A549 (cell line): Measurements from ENCODE around the gene BRICD5. TPM values are rescaled to one million over a fixed set of nuclear protein-coding genes. Genes with fewer than 3 reads are reported as not detected.

Source experiments
- ATAC-seq, 2 experiments: fragments of 200-7000 bp in 1 of 2; fragments of >200 bp in 1 of 2; cut with Nextera tagmentation in 1 of 2; cut with Tn5 transposase in 1 of 2; 3 replicates each; pipeline versions ENCODE4 v1.8.0 to v1.9.1; 2018 to 2020; ENCODE audit warnings: mild to moderate bottlenecking in 1 of 2, moderate library complexity in 1 of 2
- CTCF ChIA-PET: fragments of 300-600 bp; sonication (Branson Sonifier 250); formaldehyde crosslinking; extraction: SDS; loops from one replicate; lab custom pipeline; 2021; ENCODE audit warnings: antibody characterized with exemption, inconsistent platforms; lab: Yijun Ruan, JAX
- POLR2A ChIA-PET: fragments of 350-600 bp; formaldehyde crosslinking; extraction: SDS; loops from one replicate; lab custom pipeline; 2021; ENCODE audit warnings: antibody characterized with exemption, inconsistent platforms; lab: Yijun Ruan, JAX
- DNase-seq, 2 experiments: peaks; one replicate each; pipeline versions ENCODE4 v3.0.0 to v3.0.0-alpha.2; 2011 to 2016; ENCODE audit warnings: low read depth in 1 of 2, low spot score in 1 of 2
- FAIRE-seq: peaks from 2 replicates; lab custom pipeline; 2011; peaks lifted over from hg19 to GRCh38; lab: Jason Lieb, UNC
- H3K27ac ChIP-seq, 2 experiments: fragments of >200 bp; sonication (Bioruptor Twin); formaldehyde crosslinking; 3 replicates each; pipeline ENCODE4 v1.5.1; 2016 to 2017
- H3K4me1 ChIP-seq: fragments of >200 bp; sonication (Bioruptor Twin); formaldehyde crosslinking; 3 replicates; pipeline ENCODE4 v1.6.1; 2016
- H3K4me2 ChIP-seq: fragments of >200 bp; sonication (Bioruptor Twin); formaldehyde crosslinking; 3 replicates; pipeline ENCODE4 v1.6.1; 2016
- H3K4me3 ChIP-seq: fragments of >200 bp; sonication (Bioruptor Twin); formaldehyde crosslinking; 3 replicates; pipeline ENCODE4 v1.5.1; 2016
- H3K9me3 ChIP-seq: fragments of >200 bp; sonication (Bioruptor Twin); formaldehyde crosslinking; 3 replicates; pipeline ENCODE4 v1.6.1; 2016
- CBX8 ChIP-seq: fragments of 200-600 bp; sonication (generic); IDR thresholded peaks from 2 replicates; pipeline ENCODE4 v1.6.1; 2016
- CHD4 ChIP-seq: fragments of 200-600 bp; sonication (generic); IDR thresholded peaks from 2 replicates; pipeline ENCODE4 v1.6.1; 2016; ENCODE audit warnings: antibody characterized with exemption, mild to moderate bottlenecking, borderline replicate concordance
- EHMT2 ChIP-seq: fragments of 200-600 bp; sonication (generic); IDR thresholded peaks from 2 replicates; pipeline ENCODE4 v1.6.1; 2016; ENCODE audit warnings: antibody characterized with exemption, low read depth, mild to moderate bottlenecking, moderate library complexity
- ESRRA ChIP-seq: fragments of 150-350 bp; IDR thresholded peaks from 2 replicates; pipeline ENCODE4 v1.6.1; 2014; ENCODE audit warnings: mild to moderate bottlenecking, low read length, borderline replicate concordance
- FOSB ChIP-seq: fragments of 250-450 bp; sonication (Bioruptor Pico); IDR thresholded peaks from 2 replicates; pipeline ENCODE4 v1.5.0; 2020; ENCODE audit warnings: mild to moderate bottlenecking, moderate library complexity
- FOXS1 ChIP-seq: fragments of 250-450 bp; sonication (Bioruptor Pico); IDR thresholded peaks from 2 replicates; pipeline ENCODE4 v1.5.0; 2020; ENCODE audit warnings: mild to moderate bottlenecking, moderate library complexity
- JUNB ChIP-seq: fragments of >200 bp; sonication (Bioruptor Twin); formaldehyde crosslinking; IDR thresholded peaks from 2 replicates; pipeline ENCODE4 v1.6.1; 2016
- KDM1A ChIP-seq: fragments of 200-600 bp; sonication (generic); IDR thresholded peaks from 2 replicates; pipeline ENCODE4 v1.6.1; 2016; ENCODE audit warnings: low read depth, mild to moderate bottlenecking
- MAFK ChIP-seq: fragments of 450-650 bp; IDR thresholded peaks from 2 replicates; pipeline ENCODE4 v1.6.1; 2014; ENCODE audit not compliant: partially characterized antibody
- NFE2L2 ChIP-seq: fragments of 150-350 bp; conservative IDR thresholded peaks from 2 replicates; pipeline ENCODE4 v1.6.1; 2014; ENCODE audit warnings: low read length
- RAD21 ChIP-seq, 2 experiments: fragments of >200 bp in 1 of 2; sonication (Bioruptor Twin) in 1 of 2; formaldehyde crosslinking in 1 of 2; IDR thresholded peaks in 1 of 2; conservative IDR thresholded peaks in 1 of 2; 2 replicates in 1 of 2; 3 replicates in 1 of 2; pipeline ENCODE4 v1.6.1; 2012 to 2018; ENCODE audit warnings: inconsistent platforms in 1 of 2
- RNF2 ChIP-seq: fragments of 200-600 bp; sonication (generic); IDR thresholded peaks from 2 replicates; pipeline ENCODE4 v1.6.1; 2016; ENCODE audit warnings: low read depth, mild to moderate bottlenecking, antibody characterized with exemption, moderate library complexity, borderline replicate concordance
- SMC3 ChIP-seq: fragments of >200 bp; sonication (Bioruptor Twin); formaldehyde crosslinking; IDR thresholded peaks from 3 replicates; pipeline ENCODE4 v1.6.1; 2018; ENCODE audit warnings: inconsistent platforms
- WGBS: methylation state at CpG from one replicate; pipeline ENCODE4 v1.1.6; 2017; ENCODE audit errors: missing lambda C conversion rate; 5-methylcytosine and 5-hydroxymethylcytosine counted together
- polyA plus RNA-seq, 4 experiments: library from polyadenylated mRNA; depleted of rRNA in 3 of 4; stranded (reverse); fragments of >200 nt; fragmentation: RNase III in 1 of 4; extraction: RNeasy Plus Mini Kit Qiagen cat#74134 plus additional on column Dnase treatment in 1 of 4; gene quantifications; 2 replicates in 3 of 4; 3 replicates in 1 of 4; pipeline ENCODE4 v1.2.3, GENCODE V29; 2011 to 2017
- TF ChIP-seq, protein P1 (sequence below): fragments of >200 bp; sonication (Bioruptor Twin); formaldehyde crosslinking; IDR thresholded peaks from 3 replicates; pipeline ENCODE4 v1.5.1; 2016
- TF ChIP-seq, protein P2 (sequence below): IDR thresholded peaks from 2 replicates; pipeline ENCODE4 v1.6.1; 2012
- TF ChIP-seq, protein P3 (sequence below): fragments of 250-450 bp; sonication (Bioruptor Pico); IDR thresholded peaks from 2 replicates; pipeline ENCODE4 v1.5.0; 2020; ENCODE audit warnings: low read depth, mild to moderate bottlenecking, moderate library complexity
- TF ChIP-seq, protein P4 (sequence below): fragments of 200-600 bp; sonication (generic); IDR thresholded peaks from 2 replicates; pipeline ENCODE4 v1.6.1; 2016; ENCODE audit warnings: antibody characterized with exemption, mild to moderate bottlenecking, moderate library complexity
- TF ChIP-seq, protein P5 (sequence below): fragments of >200 bp; sonication (Bioruptor Twin); formaldehyde crosslinking; IDR thresholded peaks from 2 replicates; pipeline ENCODE4 v1.6.1; 2016

Gene BRICD5
- polyA plus RNA-seq, 2 of the 4 experiments (the other 2 are of a cell fraction): 2.0 to 9.1 TPM

DNA sequence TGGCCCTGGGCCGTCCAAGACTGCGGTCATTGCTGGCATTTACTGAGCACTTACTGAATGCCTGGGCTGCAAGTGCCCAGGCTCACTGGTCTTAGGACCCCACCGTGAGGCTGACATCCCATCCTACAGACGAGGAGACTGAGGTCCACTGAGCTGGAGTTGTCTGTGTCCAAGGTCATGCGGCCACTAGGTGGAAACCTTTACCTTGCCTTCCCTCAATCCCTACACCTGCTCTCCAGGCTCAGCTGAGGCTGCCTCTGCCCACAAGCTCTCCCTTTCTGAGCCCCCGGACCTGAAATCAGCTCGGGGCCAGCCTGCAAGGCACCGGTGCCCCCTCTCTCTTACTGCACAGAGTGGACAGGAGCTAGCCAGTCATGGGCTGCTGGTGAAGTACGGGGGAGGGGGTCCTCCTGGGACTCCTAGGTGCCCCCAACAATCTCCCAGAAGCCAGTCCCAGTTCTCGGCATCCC, 15.8 kb downstream of the BRICD5 start:
- WGBS: 14% methylated on average over 8 of the region's 10 CpGs
- Histone ChIP-seq H3K27ac (no peak overlapping the region), H3K4me1 (peaks cover 18% of the 10 kb centered on the region), H3K4me2 (peak overlapping the region; percentile 97), H3K9me3 (no peaks in the 10 kb centered on the region), H3K4me3 (no peak overlapping the region)
- CTCF ChIA-PET: interaction anchor here (0.6 to 5.0 kb wide), 30 partner anchors 9 to 316 kb away, joined by 3 to 33 read pairs (median 6); partner anchors contain the start of genes BRICD5, ECI1 and MLST8
- DNase-seq (peak; percentile 69 to 82), FAIRE-seq (no peak), ATAC-seq (peak; percentile 64 to 88)
- POLR2A ChIA-PET: interaction anchor here (1.0 to 2.0 kb wide), 7 partner anchors 10 to 408 kb away, joined by 3 to 17 read pairs (median 6); partner anchors contain the start of genes ECI1, MLST8, PGP and TRAF7
- TF ChIP-seq SMC3 (peak; percentile 56; the same call in 2 of the 3 replicates), FOSB (CRISPR knock-in tag) (no peak), MAFK (no peak), NFE2L2 (no peak), KDM1A (peak; percentile 89), CHD4 (peak; percentile 79; the same call in 1 of the 2 replicates), JUNB (no peak), RNF2 (no peak), FOXS1 (no peak), EHMT2 (no peak), RAD21 (conservative IDR thresholded peaks at IDR 0.05 in 1 of 2, IDR thresholded peaks at IDR 0.05 in 1 of 2) (peak; percentile 77 to 87), ESRRA (0 out of 2 replicates have a peak, but pooled peaks have one; percentile 33), CBX8 (no peak)
- TF ChIP-seq, protein P1, sequence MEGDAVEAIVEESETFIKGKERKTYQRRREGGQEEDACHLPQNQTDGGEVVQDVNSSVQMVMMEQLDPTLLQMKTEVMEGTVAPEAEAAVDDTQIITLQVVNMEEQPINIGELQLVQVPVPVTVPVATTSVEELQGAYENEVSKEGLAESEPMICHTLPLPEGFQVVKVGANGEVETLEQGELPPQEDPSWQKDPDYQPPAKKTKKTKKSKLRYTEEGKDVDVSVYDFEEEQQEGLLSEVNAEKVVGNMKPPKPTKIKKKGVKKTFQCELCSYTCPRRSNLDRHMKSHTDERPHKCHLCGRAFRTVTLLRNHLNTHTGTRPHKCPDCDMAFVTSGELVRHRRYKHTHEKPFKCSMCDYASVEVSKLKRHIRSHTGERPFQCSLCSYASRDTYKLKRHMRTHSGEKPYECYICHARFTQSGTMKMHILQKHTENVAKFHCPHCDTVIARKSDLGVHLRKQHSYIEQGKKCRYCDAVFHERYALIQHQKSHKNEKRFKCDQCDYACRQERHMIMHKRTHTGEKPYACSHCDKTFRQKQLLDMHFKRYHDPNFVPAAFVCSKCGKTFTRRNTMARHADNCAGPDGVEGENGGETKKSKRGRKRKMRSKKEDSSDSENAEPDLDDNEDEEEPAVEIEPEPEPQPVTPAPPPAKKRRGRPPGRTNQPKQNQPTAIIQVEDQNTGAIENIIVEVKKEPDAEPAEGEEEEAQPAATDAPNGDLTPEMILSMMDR: peak; percentile 74
- TF ChIP-seq, protein P2, sequence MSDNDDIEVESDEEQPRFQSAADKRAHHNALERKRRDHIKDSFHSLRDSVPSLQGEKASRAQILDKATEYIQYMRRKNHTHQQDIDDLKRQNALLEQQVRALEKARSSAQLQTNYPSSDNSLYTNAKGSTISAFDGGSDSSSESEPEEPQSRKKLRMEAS: peak; percentile 29; the same call in 1 of the 2 replicates
- TF ChIP-seq, protein P3, sequence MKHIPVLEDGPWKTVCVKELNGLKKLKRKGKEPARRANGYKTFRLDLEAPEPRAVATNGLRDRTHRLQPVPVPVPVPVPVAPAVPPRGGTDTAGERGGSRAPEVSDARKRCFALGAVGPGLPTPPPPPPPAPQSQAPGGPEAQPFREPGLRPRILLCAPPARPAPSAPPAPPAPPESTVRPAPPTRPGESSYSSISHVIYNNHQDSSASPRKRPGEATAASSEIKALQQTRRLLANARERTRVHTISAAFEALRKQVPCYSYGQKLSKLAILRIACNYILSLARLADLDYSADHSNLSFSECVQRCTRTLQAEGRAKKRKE: no peak
- TF ChIP-seq, protein P4, sequence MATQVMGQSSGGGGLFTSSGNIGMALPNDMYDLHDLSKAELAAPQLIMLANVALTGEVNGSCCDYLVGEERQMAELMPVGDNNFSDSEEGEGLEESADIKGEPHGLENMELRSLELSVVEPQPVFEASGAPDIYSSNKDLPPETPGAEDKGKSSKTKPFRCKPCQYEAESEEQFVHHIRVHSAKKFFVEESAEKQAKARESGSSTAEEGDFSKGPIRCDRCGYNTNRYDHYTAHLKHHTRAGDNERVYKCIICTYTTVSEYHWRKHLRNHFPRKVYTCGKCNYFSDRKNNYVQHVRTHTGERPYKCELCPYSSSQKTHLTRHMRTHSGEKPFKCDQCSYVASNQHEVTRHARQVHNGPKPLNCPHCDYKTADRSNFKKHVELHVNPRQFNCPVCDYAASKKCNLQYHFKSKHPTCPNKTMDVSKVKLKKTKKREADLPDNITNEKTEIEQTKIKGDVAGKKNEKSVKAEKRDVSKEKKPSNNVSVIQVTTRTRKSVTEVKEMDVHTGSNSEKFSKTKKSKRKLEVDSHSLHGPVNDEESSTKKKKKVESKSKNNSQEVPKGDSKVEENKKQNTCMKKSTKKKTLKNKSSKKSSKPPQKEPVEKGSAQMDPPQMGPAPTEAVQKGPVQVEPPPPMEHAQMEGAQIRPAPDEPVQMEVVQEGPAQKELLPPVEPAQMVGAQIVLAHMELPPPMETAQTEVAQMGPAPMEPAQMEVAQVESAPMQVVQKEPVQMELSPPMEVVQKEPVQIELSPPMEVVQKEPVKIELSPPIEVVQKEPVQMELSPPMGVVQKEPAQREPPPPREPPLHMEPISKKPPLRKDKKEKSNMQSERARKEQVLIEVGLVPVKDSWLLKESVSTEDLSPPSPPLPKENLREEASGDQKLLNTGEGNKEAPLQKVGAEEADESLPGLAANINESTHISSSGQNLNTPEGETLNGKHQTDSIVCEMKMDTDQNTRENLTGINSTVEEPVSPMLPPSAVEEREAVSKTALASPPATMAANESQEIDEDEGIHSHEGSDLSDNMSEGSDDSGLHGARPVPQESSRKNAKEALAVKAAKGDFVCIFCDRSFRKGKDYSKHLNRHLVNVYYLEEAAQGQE: no peak
- TF ChIP-seq, protein P5, sequence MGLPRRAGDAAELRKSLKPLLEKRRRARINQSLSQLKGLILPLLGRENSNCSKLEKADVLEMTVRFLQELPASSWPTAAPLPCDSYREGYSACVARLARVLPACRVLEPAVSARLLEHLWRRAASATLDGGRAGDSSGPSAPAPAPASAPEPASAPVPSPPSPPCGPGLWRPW: no peak
